Activated CD4-positive, CD25-positive, alpha-beta regulatory T cell treated with anti-CD3 and anti-CD28 coated beads, Interleukin-2, amount 50 U/mL, for 24 hours (primary cell): ENCODE data around the gene IFRD1.
"Not testable (repeated sequence)": the region's sequence is repeated elsewhere in the genome, so short reads cannot be mapped to it uniquely, and the experiment has no call there.

ENCODE experiments used
- ATAC-seq, 2 donors: fragments of 150-1000 bp; cut with Tn5 transposase; one replicate each; pipeline ENCODE4 v1.10.0; 2021; ENCODE audit warnings: mild to moderate bottlenecking in 1 of 2, moderate library complexity in 1 of 2

The IFRD1 gene

GRCh38 chr7:112488264-112488552 is 37.9 kb downstream of the IFRD1 start:
- ATAC-seq = no peak

- no peak for ATAC-seq
Measured at GRCh38 chr7:112492186-112492585, 41.9 kb downstream of the IFRD1 start.

GRCh38 chr7:112494656-112495055 is 44.4 kb downstream of the IFRD1 start:
- ATAC-seq = no peak

DNA sequence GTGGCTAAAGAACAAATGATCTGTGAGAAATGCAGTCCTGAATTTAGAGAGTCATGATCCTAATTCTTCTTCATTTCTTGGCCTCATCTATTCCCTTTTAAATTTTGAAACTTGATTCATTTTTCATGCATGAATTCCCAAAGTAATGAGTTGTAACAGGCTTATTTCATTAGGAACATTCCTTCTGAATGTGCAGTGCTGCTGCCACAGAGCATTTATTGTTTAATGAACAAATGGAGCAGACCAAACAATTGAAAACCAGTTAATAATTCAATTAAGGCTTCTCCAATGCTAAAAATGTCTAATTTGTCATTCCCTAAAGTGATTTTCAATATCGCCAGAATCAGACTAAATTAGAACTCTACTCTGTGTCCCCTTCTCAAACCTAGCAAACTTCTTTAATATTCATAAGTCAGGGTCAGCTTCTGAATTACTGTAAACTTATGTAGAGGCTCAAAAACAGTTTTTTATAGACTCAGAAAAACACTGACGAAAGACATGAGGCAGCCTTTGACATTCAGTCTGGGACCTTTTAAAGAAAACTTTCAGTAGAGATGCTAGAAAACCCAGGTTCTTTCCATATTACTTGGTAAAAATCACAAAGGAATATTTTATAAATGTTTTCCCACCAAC is 45.0 kb downstream of the IFRD1 start:
- ATAC-seq = no peak

GRCh38 chr7:112495810-112496462 is 45.7 kb downstream of the IFRD1 start:
- ATAC-seq = no peak

- ATAC-seq = no peak
Measured at GRCh38 chr7:112497481-112497880, 47.2 kb downstream of the IFRD1 start.

GRCh38 chr7:112500619-112501018 is 50.4 kb downstream of the IFRD1 start:
- no peak for ATAC-seq

DNA sequence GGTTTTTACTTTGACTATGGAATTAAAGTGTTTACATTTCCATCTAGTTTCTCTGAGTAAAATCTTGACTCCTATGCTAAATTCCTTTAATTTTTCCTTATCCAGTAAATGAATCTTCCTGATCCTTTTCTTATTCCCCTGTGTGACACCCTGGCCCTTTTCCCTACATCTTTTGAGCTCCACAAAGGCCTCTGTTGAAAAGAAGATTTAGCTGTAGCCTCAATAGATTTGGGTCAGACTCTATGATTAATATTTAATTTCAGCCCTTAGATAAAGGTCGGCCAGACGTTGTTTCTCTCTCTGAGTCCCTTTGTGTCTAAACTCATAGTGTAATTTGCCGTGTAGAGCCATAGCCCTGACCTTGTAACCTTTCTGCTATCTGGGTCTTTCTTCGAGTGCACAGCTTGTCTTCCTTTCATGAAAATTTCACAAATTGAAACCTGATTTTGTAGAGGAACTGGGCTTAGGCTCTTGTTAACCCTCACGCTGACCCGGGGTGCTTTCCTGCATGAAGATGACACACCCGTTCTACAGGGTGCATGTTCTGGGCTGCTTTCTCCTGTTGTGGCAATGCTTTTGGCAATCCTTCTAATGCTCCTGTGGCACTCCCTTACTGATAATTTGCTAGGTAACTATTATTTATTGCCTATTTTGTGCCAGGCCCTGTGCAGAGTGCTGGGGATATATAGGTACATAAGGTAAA is 51.7 kb downstream of the IFRD1 start:
- ATAC-seq = no peak

DNA sequence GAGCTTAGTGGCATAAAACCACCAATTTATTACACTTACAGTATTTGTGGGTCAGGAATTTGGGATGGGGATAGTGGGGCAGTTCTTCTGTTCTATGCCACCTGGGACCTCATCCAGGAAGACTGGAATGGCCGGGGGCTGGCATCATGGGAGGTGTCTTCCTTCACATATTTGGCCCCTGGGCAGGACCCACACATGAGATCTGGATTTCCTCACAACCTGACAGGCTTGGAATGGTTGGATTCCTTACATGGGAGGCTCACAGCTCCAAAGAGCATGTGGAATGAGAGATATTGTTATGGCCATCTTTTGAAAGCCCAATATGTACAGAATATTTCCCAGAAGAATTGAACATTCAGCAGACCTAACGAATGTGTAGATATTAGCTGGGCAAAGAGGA is 52.4 kb downstream of the IFRD1 start:
- no peak for ATAC-seq

GRCh38 chr7:112503361-112503972 is 53.2 kb downstream of the IFRD1 start:
- ATAC-seq = no peak

DNA sequence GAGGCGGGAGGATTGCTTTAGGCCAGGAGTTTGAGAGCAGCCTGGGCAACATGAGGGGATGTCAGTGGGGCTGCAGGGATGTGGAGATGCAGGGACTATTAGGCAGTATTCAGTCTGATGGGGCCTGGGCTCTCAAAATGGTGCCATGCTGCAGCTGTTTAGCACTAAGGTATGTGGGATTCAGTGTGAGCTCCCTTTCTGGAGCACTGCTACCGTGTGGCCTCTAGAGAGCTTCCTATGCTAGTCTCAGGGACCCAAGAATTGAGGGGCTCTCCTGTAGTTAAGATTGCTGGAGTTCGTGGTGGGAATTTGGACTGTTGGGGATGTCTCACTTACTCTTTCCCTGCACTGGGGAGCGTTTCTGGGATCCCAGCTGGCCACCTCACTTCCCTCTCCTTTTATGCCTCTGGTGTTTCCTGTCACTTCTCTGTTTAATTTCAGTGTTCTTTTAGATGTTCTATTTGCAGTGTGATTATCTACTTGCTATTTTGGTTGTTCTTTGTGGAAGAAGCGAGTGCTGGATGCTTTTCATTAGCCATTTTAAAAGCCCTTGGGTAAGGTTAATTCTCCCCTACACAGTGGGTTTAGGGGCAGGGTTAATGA is 53.9 kb downstream of the IFRD1 start:
- ATAC-seq = no peak

- ATAC-seq = no peak
Measured at GRCh38 chr7:112505495-112505894, 55.2 kb downstream of the IFRD1 start.

DNA sequence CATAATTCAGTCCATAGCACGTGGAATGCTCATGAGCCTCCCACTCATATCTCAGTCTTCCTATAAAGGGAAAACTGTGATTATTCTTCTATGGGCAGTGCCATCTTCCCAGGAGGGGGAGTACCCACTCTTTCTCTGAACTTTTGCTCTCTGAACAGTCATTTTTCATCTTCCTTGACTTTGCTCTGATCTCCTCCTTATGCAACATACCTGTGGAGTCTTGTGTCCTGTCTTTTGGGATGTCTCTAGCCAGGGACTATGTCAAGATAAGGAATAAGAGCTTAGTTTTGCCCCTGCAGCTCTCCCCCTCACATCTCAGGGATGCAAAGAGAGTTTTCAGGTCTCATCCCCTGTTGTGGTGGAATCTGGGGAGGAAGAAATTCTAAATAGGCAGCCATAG is 58.1 kb downstream of the IFRD1 start:
- no peak for ATAC-seq

GRCh38 chr7:112509402-112509801 is 59.1 kb downstream of the IFRD1 start:
- no peak for ATAC-seq

DNA sequence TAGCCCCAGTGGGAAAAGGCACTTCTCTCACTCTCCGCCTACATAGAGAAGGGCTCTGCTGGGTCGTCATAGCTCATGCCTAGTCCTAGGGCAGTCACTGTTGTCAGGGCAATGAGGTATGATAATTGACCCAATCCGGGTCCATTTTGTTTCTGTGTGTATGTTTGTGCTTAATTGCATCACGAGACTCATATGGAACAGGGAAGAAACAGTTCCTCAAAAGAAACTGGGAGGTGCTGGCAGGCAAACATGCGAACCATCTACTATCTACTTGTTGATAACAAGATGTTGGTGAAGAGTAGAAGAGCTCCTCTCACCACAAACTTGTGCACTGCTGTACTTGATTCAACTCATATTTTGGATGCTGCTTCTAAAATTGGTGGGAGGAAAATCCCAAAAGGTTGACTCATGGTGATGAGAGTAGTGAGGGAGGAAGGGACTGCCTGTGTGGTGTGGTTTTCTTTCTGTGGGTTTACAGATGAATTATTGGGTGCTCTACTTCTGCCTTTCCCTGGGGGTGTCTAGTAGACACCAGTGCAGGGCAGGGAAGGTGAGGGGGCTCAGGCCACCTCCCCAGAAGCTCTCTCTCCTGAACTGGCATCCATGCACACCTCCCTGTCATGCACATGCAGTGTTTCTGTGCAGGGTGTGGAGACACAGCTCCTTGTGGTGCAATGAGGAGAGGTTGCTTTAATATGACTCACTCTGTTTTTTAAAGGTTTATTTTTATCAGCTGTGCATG is 59.9 kb downstream of the IFRD1 start:
- peak; percentile 35 to 48 for ATAC-seq

DNA sequence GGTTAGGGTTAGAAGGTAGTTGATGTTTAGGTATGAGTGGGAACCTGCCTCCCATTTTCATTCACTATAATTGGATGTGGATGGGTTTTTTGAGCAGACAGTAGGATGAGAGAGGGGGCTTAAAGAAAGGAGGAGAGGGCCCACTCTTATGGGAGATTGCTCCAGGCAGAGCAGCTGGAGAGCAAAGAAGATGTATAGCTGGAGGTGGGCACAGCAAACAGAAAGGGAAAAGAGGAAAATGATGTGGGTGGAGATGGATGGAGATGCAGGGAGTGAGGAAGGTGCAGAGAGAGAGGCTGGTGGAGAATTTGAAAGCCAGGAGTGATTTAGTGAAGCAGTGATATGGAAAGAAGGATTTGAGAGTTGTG is 60.5 kb downstream of the IFRD1 start:
- ATAC-seq = no peak

- no peak for ATAC-seq
Measured at GRCh38 chr7:112511451-112512202, 61.4 kb downstream of the IFRD1 start.

DNA sequence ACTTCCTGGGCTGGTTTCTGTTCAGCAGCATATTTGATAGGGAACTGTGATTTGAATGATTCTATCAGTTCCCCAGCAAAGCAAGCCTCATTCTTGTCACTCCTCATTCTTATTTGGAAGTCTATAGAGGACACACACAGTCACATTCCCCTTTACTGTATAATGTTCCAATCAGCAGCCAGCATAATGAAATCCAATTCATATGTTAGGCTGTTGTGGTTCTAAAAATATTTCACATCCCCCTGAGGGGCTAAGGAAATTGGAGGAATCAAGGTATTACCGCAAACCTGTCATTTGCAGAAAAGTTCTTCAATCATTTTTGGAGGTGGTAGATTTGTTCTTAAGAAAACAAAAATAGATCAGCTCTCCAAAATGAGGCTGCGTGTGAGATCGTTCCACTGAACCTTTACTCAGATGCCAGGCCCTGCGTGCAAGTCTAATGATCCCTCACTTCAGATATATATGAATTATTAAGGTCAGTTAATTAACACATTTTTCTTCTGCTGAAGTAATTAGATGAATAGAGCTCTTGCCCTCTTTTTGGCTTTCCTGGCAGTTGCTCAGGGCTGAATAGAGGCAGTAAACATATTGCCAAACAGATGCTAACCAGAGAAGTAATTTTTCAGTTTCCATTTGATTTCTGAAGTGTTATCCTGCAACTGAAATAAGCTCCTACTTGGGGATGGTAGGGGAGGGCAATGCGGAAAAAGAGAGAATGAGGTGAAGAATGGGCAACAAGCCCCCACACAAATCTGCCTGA is 62.4 kb downstream of the IFRD1 start:
- no peak for ATAC-seq

GRCh38 chr7:112515989-112516388 is 65.7 kb downstream of the IFRD1 start:
- no peak for ATAC-seq

DNA sequence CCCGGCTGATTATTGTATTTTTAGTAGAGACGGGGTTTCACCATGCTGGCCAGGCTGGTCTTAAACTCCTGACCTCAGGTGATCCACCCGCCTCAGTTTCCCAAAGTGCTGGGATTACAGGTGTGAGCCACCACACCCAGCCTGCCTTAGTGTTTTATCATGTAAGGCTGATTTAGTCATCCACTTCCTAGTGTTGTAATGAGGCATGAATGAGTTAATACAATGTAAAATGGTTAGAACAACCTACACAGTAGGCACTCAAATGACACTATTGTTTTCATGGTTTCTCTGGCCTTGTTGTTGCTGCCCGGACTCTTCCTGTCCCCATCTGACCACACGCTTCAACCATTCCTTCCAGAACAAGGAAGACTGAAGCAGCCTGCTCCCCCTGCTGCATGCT is 66.2 kb downstream of the IFRD1 start:
- not testable (repeated sequence) for ATAC-seq

GRCh38 chr7:112517487-112517886 is 67.2 kb downstream of the IFRD1 start:
- ATAC-seq = no peak
